KOPT-K1 (cell line): ENCODE measurements around the gene TMEM132D.
"Not testable (repeated sequence)": the region's sequence is repeated elsewhere in the genome, so short reads cannot be mapped to it uniquely, and the experiment has no call there.

ENCODE experiments used
- H3K27ac ChIP-seq: fragments of 200-600 bp; sonication (generic); 2 replicates; pipeline ENCODE4 v1.5.1; 2016; ENCODE audit warnings: antibody characterized with exemption, mild to moderate bottlenecking, low read depth, low read length; ENCODE audit not compliant: poor library complexity, severe bottlenecking
- H3K36me3 ChIP-seq: fragments of 200-600 bp; sonication (generic); 2 replicates; pipeline ENCODE4 v1.5.1; 2017; ENCODE audit warnings: antibody characterized with exemption, mild to moderate bottlenecking, low read length, moderate library complexity; ENCODE audit not compliant: insufficient read depth
- H3K9me3 ChIP-seq: fragments of 200-600 bp; sonication (generic); 2 replicates; pipeline ENCODE4 v1.5.1; 2017; ENCODE audit warnings: antibody characterized with exemption, low read length, mild to moderate bottlenecking; ENCODE audit not compliant: insufficient read depth, poor library complexity, severe bottlenecking

TMEM132D gene

DNA sequence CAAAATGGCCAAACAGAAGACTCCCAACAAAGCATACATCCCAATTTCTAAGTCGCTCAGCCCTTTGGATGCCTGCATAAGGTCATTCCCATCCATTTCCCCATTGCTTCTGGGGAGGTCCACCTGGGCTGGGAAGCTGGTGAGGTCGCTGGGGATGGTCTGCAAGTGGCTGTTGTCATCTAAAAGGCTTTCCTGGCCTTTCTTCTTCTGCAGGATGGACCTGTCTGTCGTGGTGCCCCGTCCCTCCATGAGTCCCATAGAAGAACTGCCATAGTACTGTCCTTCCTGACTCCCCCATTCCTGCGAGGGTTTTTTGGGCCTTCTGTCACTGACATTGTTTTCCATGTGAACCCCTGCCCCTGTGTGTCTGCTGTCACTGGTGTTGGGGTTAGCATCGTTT is 829.4 kb downstream of the TMEM132D start:
- Histone ChIP-seq H3K27ac (no peak overlapping the region), H3K9me3 (no peaks in the 10 kb centered on the region), H3K36me3 (no peaks in the 10 kb centered on the region)

DNA sequence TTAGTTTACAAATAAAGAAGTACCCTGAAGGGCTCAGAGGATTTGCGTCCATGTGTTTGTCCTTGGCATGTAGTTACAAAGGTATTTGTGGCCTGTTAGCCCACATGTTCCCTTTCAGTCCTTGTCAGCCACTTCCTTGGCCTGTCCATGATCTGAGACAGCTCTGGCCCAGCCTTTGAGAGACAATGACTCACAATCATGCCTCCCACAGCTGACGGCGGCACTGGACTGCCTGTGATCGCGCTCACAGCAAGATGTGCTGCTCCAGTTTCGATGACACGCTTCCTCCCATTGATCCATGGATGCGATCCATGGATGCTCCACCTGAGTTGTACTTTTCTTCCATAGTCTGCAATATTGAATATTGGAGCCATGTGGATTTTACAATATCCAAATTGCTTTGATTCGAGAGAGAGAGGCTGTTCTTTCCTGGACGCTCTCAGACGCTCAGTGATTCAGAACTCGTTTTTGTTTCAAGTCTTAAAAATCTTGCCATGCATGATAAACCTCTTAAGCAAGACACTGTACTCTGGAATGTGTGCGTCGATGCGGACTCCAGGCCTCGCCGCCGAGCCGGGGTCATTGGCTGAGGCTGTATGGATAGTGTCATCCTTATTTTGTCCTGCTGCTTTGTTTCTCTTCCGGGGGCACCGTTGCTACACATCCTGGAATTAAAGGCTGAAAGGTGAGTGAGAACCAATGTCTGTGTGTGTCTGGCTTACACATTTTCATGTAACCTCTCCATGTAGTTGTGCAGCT is 830.5 kb downstream of the TMEM132D start:
- Histone ChIP-seq H3K9me3 (no peaks in the 10 kb centered on the region), H3K27ac (no peak overlapping the region), H3K36me3 (no peaks in the 10 kb centered on the region)

- no peaks in the 10 kb centered on the region for H3K9me3 ChIP-seq
- no peaks in the 10 kb centered on the region for H3K36me3 ChIP-seq
- H3K27ac ChIP-seq: no peak overlapping the region
Observed at GRCh38 chr12:129071362-129071761, 832.5 kb downstream of the TMEM132D start.

GRCh38 chr12:129069886-129070285 is 833.9 kb downstream of the TMEM132D start:
- no peak overlapping the region for H3K27ac ChIP-seq
- H3K36me3 ChIP-seq: no peaks in the 10 kb centered on the region
- H3K9me3 ChIP-seq: no peaks in the 10 kb centered on the region

- Histone ChIP-seq H3K27ac (no peak overlapping the region), H3K36me3 (no peaks in the 10 kb centered on the region), H3K9me3 (no peaks in the 10 kb centered on the region)
Observed at GRCh38 chr12:129068684-129069083, 835.1 kb downstream of the TMEM132D start.

DNA sequence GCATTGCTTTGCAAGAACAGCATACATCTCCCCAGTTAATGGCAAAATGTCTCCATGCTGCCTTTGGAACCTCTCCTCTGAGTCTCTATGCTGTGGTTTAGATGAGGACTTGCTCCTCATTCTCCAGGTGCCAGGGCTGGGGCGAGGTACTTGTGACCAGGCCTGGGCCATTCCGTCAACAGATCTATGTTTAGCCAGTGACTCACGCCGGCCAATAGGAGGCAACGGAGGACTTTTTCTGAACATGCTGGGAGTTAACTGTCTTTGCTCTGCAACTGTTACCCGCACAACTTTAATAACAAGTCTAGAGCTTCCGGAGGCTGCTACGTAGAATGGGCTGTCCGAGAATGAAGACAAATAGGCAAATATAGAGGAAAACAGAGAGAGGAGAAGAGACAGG is 836.3 kb downstream of the TMEM132D start:
- H3K36me3 ChIP-seq: no peaks in the 10 kb centered on the region
- no peaks in the 10 kb centered on the region for H3K9me3 ChIP-seq
- H3K27ac ChIP-seq: no peak overlapping the region

DNA sequence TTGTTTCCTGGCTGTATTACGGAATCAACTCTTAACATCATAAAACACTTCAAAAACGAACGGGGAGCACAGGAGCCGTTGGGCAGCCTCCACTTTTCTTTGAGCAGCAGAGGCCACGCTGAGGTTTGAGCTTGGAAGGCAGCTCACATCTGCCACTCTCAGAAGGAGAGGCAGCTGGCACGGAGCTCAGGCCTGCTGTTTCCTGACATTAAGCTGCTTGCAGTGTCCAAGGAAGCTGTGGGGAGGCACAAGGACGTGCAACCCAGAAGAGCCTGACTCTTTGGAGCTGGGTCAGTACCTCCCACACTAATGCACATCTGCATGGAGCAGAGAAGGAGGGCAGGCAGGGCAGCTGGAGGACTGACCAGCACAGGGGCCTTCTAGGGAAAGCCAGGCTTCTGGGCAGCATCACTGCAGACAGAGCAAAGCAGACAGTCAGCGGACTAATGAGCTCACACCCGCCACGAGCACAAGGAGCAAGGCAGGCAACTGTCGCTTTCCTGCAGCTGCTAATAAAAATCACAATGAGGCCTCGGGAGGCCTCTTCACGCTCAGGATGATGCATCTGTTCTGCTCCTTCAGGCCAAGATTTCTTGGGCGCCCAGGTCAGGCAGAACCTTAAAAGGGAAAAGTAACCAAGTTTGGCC is 839.5 kb downstream of the TMEM132D start:
- H3K27ac ChIP-seq: no peak overlapping the region

GRCh38 chr12:129063600-129063999 is 840.2 kb downstream of the TMEM132D start:
- no peaks in the 10 kb centered on the region for H3K36me3 ChIP-seq
- H3K9me3 ChIP-seq: no peaks in the 10 kb centered on the region
- no peak overlapping the region for H3K27ac ChIP-seq

More for the DNA sequence above, 839.5 kb downstream of the TMEM132D start:
- Histone ChIP-seq H3K9me3 (no peaks in the 10 kb centered on the region), H3K36me3 (no peaks in the 10 kb centered on the region)

GRCh38 chr12:129053232-129053631 is 850.6 kb downstream of the TMEM132D start:
- Histone ChIP-seq H3K9me3 (no peaks in the 10 kb centered on the region), H3K27ac (no peak overlapping the region)

DNA sequence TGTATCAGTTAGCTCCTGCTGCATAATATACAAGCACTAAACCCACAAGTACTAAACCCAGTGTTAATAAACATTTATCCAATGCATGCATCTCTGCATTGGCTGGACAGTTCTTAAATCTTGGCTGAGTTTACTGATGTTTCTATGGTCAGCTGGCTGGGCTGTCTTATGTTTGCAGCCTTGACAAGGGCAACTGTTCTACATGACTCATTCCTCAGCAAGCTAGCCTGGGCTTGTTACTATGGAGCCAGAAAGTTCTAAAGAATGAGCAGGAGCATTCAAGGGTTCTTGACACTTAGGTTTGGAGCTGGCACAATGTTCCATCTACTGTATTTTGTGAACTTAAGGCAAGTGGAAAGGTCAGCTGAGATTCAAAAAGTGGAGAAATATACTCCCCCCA is 851.5 kb downstream of the TMEM132D start:
- no peak overlapping the region for H3K27ac ChIP-seq
- no peaks in the 10 kb centered on the region for H3K9me3 ChIP-seq
- H3K36me3 ChIP-seq: no peaks in the 10 kb centered on the region

More at GRCh38 chr12:129053232-129053631, 850.6 kb downstream of the TMEM132D start:
- no peaks in the 10 kb centered on the region for H3K36me3 ChIP-seq

DNA sequence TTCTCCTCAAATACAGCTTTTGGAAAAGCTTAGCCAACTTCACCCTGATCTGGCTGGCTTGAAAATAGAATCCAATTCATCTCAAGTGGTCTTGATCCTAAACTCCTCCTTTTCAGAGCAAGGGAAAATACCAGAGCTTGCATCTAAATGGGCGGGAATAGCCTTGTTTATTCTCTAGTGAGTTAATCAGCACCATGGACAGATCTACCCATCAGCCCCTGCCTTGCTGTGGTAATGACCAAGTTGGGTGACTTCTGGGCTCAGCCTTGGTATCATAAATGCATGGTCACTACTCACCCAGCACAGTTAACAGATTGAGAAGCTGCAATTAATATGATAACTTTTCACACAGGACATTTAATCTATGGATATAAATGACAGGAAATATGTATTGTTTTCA is 853.9 kb downstream of the TMEM132D start:
- H3K27ac ChIP-seq: no peak overlapping the region
- no peaks in the 10 kb centered on the region for H3K9me3 ChIP-seq
- no peaks in the 10 kb centered on the region for H3K36me3 ChIP-seq

DNA sequence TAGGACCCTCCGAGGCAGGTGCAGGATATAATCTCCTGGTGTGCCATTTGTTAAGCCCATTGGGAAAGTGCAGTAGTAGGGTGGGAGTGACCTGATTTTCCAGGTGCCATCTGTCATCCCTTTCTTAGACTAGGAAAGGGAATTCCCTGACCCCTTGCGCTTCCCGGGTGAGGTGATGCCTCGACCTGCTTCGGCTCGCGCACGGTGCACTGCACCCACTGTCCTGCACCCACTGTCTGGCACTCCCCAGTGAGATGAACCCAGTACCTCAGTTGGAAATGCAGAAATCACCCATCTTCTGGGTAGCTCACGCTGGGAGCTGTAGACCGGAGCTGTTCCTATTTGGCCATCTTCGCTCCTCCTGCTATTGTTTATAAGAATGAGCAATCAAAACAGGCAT is 860.5 kb downstream of the TMEM132D start:
- H3K27ac ChIP-seq, H3K36me3 ChIP-seq, H3K9me3 ChIP-seq: not testable (repeated sequence)

- Histone ChIP-seq H3K9me3 (no peaks in the 10 kb centered on the region), H3K36me3 (no peaks in the 10 kb centered on the region), H3K27ac (no peak overlapping the region)
Observed at GRCh38 chr12:129036135-129036534, 867.7 kb downstream of the TMEM132D start.

GRCh38 chr12:129034558-129035289 is 869.1 kb downstream of the TMEM132D start:
- Histone ChIP-seq H3K9me3 (no peaks in the 10 kb centered on the region), H3K27ac (no peak overlapping the region), H3K36me3 (no peaks in the 10 kb centered on the region)

DNA sequence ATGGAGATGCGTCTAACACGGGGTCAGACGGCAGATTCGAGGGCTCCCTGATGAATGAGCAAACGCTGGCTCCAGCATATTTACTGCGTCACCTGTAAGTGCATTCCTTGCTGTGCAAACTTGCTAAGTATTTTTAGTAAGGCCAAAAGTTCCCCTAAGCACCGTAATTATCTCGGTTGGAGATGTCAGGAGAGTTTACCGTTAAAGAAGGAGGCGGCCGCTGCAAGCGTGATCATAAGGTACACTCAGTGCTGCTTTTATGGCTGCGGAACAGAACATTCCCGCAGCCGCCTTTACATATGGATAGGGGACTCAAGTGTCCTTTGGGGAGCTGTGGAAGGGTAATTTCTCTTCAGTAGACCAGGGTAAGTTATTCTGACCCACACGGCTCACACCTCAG is 875.0 kb downstream of the TMEM132D start:
- no peaks in the 10 kb centered on the region for H3K9me3 ChIP-seq
- H3K36me3 ChIP-seq: no peaks in the 10 kb centered on the region
- H3K27ac ChIP-seq: no peak overlapping the region
